NCI-H1436 treated with DMSO at 0.1 percent for 48 hours (cell line): ENCODE data around the gene SLC35G2.
"Not testable (repeated sequence)": the region's sequence is repeated elsewhere in the genome, so short reads cannot be mapped to it uniquely, and the experiment has no call there.

ENCODE experiments used
- DNase-seq: peaks from one replicate; lab custom pipeline; 2025; lab: John Stamatoyannopoulos, UW

Gene SLC35G2

GRCh38 chr3:136885357-136886213 is 66.7 kb downstream of the SLC35G2 start:
- no peak for DNase-seq

- no peak for DNase-seq
Measured at GRCh38 chr3:136889947-136890346, 71.0 kb downstream of the SLC35G2 start.

- no peak for DNase-seq
Measured at GRCh38 chr3:136891934-136892855, 73.3 kb downstream of the SLC35G2 start.

- DNase-seq, result no peak
Measured at GRCh38 chr3:136893848-136894443, 75.0 kb downstream of the SLC35G2 start.

GRCh38 chr3:136897171-136897570 is 78.2 kb downstream of the SLC35G2 start:
- not testable (repeated sequence) for DNase-seq

- DNase-seq, result no peak
Measured at GRCh38 chr3:136898549-136898948, 79.6 kb downstream of the SLC35G2 start.

GRCh38 chr3:136898954-136899353 is 80.0 kb downstream of the SLC35G2 start:
- no peak for DNase-seq

GRCh38 chr3:136899622-136900158 is 80.8 kb downstream of the SLC35G2 start:
- no peak for DNase-seq

- DNase-seq, result not testable (repeated sequence)
Measured at GRCh38 chr3:136900694-136901093, 81.8 kb downstream of the SLC35G2 start.

- no peak for DNase-seq
Measured at GRCh38 chr3:136901391-136901790, 82.5 kb downstream of the SLC35G2 start.

GRCh38 chr3:136902530-136902929 is 83.6 kb downstream of the SLC35G2 start:
- DNase-seq, result not testable (repeated sequence)

GRCh38 chr3:136903899-136904298 is 85.0 kb downstream of the SLC35G2 start:
- no peak for DNase-seq

GRCh38 chr3:136904746-136905145 is 85.8 kb downstream of the SLC35G2 start:
- no peak for DNase-seq
